GM23248 (cell line): ENCODE measurements around the gene BPIFB6. TPM values are rescaled to one million over a fixed set of nuclear protein-coding genes. Genes with fewer than 3 reads are reported as not detected.

ENCODE experiments used
- DNase-seq: peaks from one replicate; pipeline ENCODE4 v3.0.0-alpha.2; 2015
- H2AFZ ChIP-seq: fragments of 200-600 bp; sonication (generic); 2 replicates; pipeline ENCODE4 v1.6.1; 2016; ENCODE audit warnings: antibody characterized with exemption
- H3F3A ChIP-seq: fragments of 200-600 bp; sonication (generic); 2 replicates; pipeline ENCODE4 v1.6.1; 2016; ENCODE audit warnings: mild to moderate bottlenecking, antibody characterized with exemption, mixed run types; ENCODE audit not compliant: insufficient read depth
- H3K27ac ChIP-seq: fragments of 200-600 bp; sonication (generic); 2 replicates; pipeline ENCODE4 v1.5.1; 2016; ENCODE audit warnings: mild to moderate bottlenecking
- H3K27me3 ChIP-seq: fragments of 200-600 bp; sonication (generic); replicated peaks from 2 replicates; pipeline ENCODE4 v1.6.1; 2016; ENCODE audit warnings: mild to moderate bottlenecking; ENCODE audit not compliant: insufficient read depth
- H3K36me3 ChIP-seq: fragments of 200-600 bp; sonication (generic); 2 replicates; pipeline ENCODE4 v1.6.1; 2016; ENCODE audit warnings: low read depth, mild to moderate bottlenecking
- H3K4me1 ChIP-seq: fragments of 200-600 bp; sonication (generic); 2 replicates; pipeline ENCODE4 v1.6.1; 2016; ENCODE audit warnings: mild to moderate bottlenecking; ENCODE audit not compliant: insufficient read depth
- H3K4me2 ChIP-seq: fragments of 200-600 bp; sonication (generic); one replicate; pipeline ENCODE4 v1.6.1; 2016; ENCODE audit warnings: mild to moderate bottlenecking; ENCODE audit not compliant: unreplicated experiment
- H3K4me3 ChIP-seq: fragments of 200-600 bp; sonication (generic); 2 replicates; pipeline ENCODE4 v1.5.1; 2016; ENCODE audit warnings: mild to moderate bottlenecking
- H3K79me2 ChIP-seq: fragments of 200-600 bp; sonication (generic); 2 replicates; pipeline ENCODE4 v1.6.1; 2016; ENCODE audit warnings: mild to moderate bottlenecking; ENCODE audit not compliant: insufficient read depth
- H3K9ac ChIP-seq: fragments of 200-600 bp; sonication (generic); 2 replicates; pipeline ENCODE4 v1.6.1; 2016; ENCODE audit warnings: mild to moderate bottlenecking
- H3K9me2 ChIP-seq: fragments of 200-600 bp; sonication (generic); 2 replicates; pipeline ENCODE4 v1.6.1; 2016; ENCODE audit warnings: mixed run types, mild to moderate bottlenecking, moderate library complexity; ENCODE audit not compliant: insufficient read depth
- H3K9me3 ChIP-seq: fragments of 200-600 bp; sonication (generic); one replicate; pipeline ENCODE4 v1.6.1; 2017; ENCODE audit warnings: low read depth
- H4K20me1 ChIP-seq: fragments of 200-600 bp; sonication (generic); 2 replicates; pipeline ENCODE4 v1.6.0; 2016; ENCODE audit not compliant: insufficient read depth
- EZH2 ChIP-seq: fragments of 200-600 bp; sonication (generic); IDR thresholded peaks from 2 replicates; pipeline ENCODE4 v1.6.1; 2018; ENCODE audit warnings: antibody characterized with exemption, mild to moderate bottlenecking; ENCODE audit not compliant: insufficient read depth, poor library complexity, severe bottlenecking
- EZH2phosphoT487 ChIP-seq: fragments of 200-600 bp; sonication (generic); IDR thresholded peaks from 2 replicates; pipeline ENCODE4 v1.6.1; 2018; ENCODE audit warnings: antibody characterized with exemption, moderate library complexity, mild to moderate bottlenecking, low read depth; ENCODE audit not compliant: insufficient read depth
- WGBS, 2 experiments: methylation state at CpG; one replicate each; pipeline ENCODE4 v1.1.6; 2015 to 2017; ENCODE audit warnings: low lambda C conversion rate in 2 of 2, low coverage in 1 of 2; ENCODE audit errors: missing lambda C conversion rate in 2 of 2; 5-methylcytosine and 5-hydroxymethylcytosine counted together
- in situ Hi-C: fragments of 300-500 bp; cut with MboI; formaldehyde crosslinking; loops from 2 replicates; pipeline ENCODE4 v1.15.0; 2020
- polyA plus RNA-seq: library from polyadenylated mRNA; unstranded; fragments of >200 nt; fragmentation: Nextera tagmentation; extraction: Ambion mirVana; gene quantifications from 2 replicates; pipeline ENCODE4 v1.2.1, GENCODE V29; 2016
- total RNA-seq: library from RNA; depleted of rRNA; stranded (reverse); fragments of >200 nt; shearing (Covaris generic); gene quantifications from 2 replicates; pipeline ENCODE4 v1.2.3, GENCODE V29; 2014

Gene BPIFB6
- total and polyA plus RNA-seq, 2 experiments from 2014 or later = not detected

DNA sequence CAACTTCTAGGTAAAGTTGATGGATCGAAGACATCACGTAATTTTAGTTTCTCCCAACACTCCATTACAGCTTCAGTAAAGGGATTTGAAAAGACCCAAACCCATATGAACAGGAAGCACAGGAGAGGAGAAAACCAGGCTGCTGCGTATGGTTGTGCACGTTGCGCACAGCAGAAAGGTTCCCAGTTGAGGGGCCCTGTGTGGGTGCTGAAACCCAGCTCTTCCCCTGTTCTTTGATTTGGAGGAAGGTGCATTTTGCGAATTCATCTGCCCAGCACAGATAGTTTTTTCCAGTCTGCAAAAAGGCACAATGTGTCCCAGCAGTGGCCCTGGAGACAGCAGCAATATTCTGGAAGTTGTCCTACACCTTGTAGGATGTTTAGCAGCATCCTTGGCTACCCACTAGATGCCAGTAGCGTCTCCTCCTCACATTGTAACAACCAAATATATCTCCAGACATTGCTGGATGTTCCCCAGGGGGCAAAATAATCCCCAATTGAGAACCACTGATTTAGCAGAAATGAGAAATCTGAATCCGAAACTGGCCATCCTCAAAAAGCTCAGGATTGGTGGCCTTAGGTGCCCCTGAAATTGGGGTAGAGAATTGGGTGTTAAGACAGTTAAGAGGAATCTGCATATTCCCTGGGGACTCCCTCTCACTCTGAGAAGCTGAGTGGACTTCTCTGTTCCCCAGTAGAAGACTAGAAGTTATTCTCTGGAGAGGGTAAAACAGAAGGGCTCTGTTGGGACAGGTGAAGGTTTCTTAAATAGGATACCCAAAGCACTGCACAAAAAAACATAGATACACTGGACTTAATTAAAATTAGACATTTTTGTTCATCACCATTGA, 39.4 kb upstream of the BPIFB6 start:
- H3K9me2 ChIP-seq = no peaks in the 10 kb centered on the region
- WGBS, 2 experiments = 30 to 39% methylated on average over 8 of the region's 8 CpGs
- no peak overlapping the region for H3K27ac ChIP-seq
- no peak for TF ChIP-seq EZH2phosphoT487
- TF ChIP-seq EZH2 = no peak
- no peaks in the 10 kb centered on the region for H3F3A ChIP-seq
- H3K9ac ChIP-seq = no peak overlapping the region
- H3K36me3 ChIP-seq = no peaks in the 10 kb centered on the region
- H3K27me3 ChIP-seq = peaks cover 35% of the 10 kb centered on the region
- no peaks in the 10 kb centered on the region for H3K4me1 ChIP-seq
- no peak overlapping the region for H3K4me2 ChIP-seq
- no peak overlapping the region for H3K4me3 ChIP-seq
- no peak overlapping the region for H2AFZ ChIP-seq
- no peak for DNase-seq
- H3K9me3 ChIP-seq = no peaks in the 10 kb centered on the region
- no peaks in the 10 kb centered on the region for H3K79me2 ChIP-seq
- H4K20me1 ChIP-seq = no peaks in the 10 kb centered on the region
- in situ Hi-C loops = no loop called here

DNA sequence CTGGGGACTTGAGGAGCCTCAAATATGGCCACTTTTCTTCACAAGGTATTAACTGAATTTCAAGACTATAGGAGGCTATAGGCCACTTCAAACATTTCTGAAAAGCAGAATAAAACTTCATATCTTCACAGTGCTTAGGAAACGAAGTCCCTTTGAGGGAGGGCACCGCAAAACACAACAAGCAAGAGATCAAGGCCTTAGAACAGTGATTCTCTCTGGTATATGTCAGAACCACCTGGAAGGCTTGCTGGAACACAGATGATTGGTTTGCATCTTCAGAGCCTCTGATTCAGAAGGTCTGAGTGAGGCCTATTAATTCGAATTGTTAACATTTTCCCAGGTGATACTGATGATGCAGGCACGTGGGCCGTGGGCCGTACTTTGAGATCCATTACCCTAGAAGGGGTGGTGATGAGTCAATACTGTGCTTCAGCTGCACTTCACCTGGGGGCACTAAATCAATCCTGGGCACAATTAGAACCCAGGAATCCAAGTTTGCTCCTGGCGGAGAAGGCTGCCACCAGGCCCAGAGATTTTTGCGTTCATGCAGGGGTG, 37.9 kb upstream of the BPIFB6 start:
- no peak overlapping the region for H3K4me2 ChIP-seq
- no peak for DNase-seq
- H3K27me3 ChIP-seq = peaks cover 35% of the 10 kb centered on the region
- H3F3A ChIP-seq = no peaks in the 10 kb centered on the region
- no peaks in the 10 kb centered on the region for H3K9me3 ChIP-seq
- no peak overlapping the region for H3K9ac ChIP-seq
- no peaks in the 10 kb centered on the region for H3K79me2 ChIP-seq
- no peaks in the 10 kb centered on the region for H3K36me3 ChIP-seq
- TF ChIP-seq EZH2 = no peak
- TF ChIP-seq EZH2phosphoT487 = no peak
- H3K4me3 ChIP-seq = no peak overlapping the region
- in situ Hi-C loops = no loop called here
- 8 to 9% methylated on average over 8 of the region's 8 CpGs for WGBS, 2 experiments
- no peak overlapping the region for H3K27ac ChIP-seq
- H3K4me1 ChIP-seq = no peaks in the 10 kb centered on the region
- H2AFZ ChIP-seq = no peak overlapping the region
- H3K9me2 ChIP-seq = no peaks in the 10 kb centered on the region
- no peaks in the 10 kb centered on the region for H4K20me1 ChIP-seq

DNA sequence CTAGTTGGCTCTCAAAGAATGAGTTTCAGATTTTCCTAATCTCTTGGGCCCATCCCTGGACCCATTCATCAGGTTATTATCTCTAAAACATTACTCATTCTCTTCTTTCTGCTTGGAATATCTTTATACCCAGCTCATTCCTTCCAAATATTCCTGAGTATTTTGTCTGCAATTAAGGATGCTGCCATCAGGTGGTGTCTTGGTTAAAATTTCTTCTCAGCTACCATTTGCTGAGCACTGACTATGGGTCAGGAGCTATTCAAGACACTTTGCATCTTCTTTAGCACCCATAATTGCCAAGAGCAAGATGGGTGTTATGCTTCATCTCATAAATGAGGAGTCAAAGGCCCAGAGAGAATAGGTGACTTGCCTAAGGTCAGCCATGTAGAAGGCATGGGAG, 35.6 kb upstream of the BPIFB6 start:
- no peaks in the 10 kb centered on the region for H4K20me1 ChIP-seq
- no peak for TF ChIP-seq EZH2
- TF ChIP-seq EZH2phosphoT487 = no peak
- no peaks in the 10 kb centered on the region for H3K9me2 ChIP-seq
- H3K9me3 ChIP-seq = no peaks in the 10 kb centered on the region
- no peaks in the 10 kb centered on the region for H3K4me1 ChIP-seq
- no peak overlapping the region for H3K4me2 ChIP-seq
- no peaks in the 10 kb centered on the region for H3F3A ChIP-seq
- DNase-seq = no peak
- H3K27me3 ChIP-seq = peaks cover 29% of the 10 kb centered on the region
- H3K79me2 ChIP-seq = no peaks in the 10 kb centered on the region
- no peak overlapping the region for H3K27ac ChIP-seq
- no peaks in the 10 kb centered on the region for H3K36me3 ChIP-seq
- no peak overlapping the region for H3K9ac ChIP-seq
- no peak overlapping the region for H2AFZ ChIP-seq
- in situ Hi-C loops = no loop called here
- H3K4me3 ChIP-seq = no peak overlapping the region

DNA sequence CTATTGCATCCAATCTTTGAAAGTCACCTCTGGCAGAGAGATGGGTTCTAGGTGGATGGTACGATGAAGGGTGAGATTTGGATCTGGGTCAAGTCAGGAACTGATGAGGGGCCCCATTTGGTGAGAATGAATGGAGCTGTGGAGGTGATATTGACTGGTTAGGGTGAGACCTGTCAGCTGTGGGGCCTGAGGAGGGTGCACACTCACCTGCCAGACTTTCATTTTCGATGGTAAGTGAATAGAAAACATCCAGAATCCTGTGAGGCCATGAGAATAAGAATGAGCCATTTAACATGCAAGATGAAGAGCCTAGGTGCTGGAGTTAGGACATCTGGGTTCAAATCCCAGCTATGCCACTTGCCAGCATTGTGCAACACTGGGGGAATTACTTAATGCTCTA, 34.0 kb upstream of the BPIFB6 start:
- Histone ChIP-seq H3K27ac (no peak overlapping the region), H3K36me3 (no peaks in the 10 kb centered on the region), H3K4me3 (no peak overlapping the region), H3F3A (no peaks in the 10 kb centered on the region), H3K27me3 (peaks cover 15% of the 10 kb centered on the region; the same call in 1 of the 2 replicates), H3K9ac (no peak overlapping the region), H3K9me3 (no peaks in the 10 kb centered on the region), H4K20me1 (no peaks in the 10 kb centered on the region), H3K4me1 (no peaks in the 10 kb centered on the region), H3K9me2 (no peaks in the 10 kb centered on the region), H2AFZ (no peak overlapping the region), H3K79me2 (no peaks in the 10 kb centered on the region), H3K4me2 (no peak overlapping the region)
- in situ Hi-C loops = no loop called here
- TF ChIP-seq EZH2 (no peak), EZH2phosphoT487 (no peak)
- no peak for DNase-seq
- 0 to 8% methylated on average over 2 of the region's 2 CpGs for WGBS, 2 experiments
